GM19468 (cell line): ENCODE measurements around the gene UBA1.

Source experiments
- ATAC-seq: cut with Tn5 transposase; IDR thresholded peaks from one replicate; pipeline ENCODE4 v1.9.1; 2021; ENCODE audit warnings: mild to moderate bottlenecking, moderate library complexity, moderate number of reproducible peaks; ENCODE audit not compliant: unreplicated experiment; ENCODE audit errors: extremely low read depth

Gene UBA1

DNA sequence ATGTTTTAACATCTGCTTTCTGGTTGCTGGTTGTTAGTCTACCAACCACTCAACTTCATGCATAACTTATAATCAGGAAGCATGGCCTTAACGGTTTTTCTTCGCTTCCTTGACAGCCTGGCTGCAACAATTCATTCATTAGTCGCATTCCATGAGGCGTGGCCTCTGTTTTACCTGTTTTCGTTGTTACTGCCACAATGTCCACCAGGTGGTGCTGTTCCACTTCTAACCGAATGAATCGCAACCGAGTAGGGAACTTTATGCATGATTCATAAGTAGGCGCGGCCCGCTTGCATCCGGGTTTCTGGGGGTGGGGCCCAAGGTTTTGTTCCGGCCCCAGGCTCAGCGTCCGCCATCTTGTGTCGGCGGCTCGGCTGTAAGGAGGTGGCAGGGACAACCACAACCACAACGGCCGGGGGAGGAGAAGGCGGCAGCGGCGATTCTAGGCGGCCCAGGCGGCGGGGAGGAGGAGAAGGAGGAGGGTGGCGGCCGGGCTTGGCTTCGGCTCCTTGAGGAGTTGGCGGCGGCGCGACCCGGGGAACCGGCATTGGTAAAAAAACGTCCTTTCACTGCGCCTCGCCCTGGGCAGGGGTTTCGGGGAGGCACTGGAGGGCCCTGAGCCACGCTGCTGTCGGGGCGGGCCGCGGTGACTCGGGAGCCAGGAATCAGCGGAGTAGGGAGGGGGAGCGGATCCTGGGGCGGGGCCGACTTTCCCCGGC lies at the start of gene UBA1:
Gene UBA1 (plus strand): TSS at position 355 of the 719 bp plus-strand sequence. CDS start 4,974 bp downstream, outside the sequence.
- peak; percentile 66 for ATAC-seq

DNA sequence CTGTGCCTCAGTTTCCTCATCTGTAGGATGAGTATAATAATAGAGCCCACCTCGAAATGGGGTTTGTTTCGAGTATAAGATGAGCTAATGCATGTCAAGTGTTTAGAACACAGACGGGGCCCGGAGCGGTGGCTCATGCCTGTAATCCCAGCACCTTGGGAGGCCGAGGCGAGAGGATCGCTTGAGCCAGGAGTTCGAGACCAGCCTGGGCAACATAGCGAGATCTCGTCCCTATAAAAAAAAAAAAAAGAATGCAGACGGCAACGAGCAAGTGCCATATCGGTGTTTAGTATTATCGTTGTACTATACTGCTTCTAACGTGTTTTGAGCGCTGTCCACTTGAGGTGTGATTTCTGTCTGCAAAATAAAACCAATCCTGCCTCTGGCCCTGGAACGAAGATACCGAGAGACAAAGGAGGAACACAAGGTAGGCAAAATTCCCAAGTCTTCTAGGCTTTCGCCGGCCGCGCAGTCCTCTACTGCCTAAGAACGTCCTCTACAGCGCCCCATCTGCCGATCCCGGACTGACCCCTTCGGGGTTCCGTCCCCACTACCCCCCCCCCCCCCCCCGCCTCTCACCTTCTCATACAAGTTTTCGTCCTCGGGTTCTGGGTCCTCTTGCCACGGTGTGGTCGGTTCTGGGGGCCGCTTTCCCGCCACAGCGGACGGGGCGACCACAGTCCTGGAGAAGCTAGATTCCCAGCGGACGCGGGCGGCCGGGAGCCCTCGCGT lies 49.6 kb upstream of the UBA1 start:
- no peak for ATAC-seq

DNA sequence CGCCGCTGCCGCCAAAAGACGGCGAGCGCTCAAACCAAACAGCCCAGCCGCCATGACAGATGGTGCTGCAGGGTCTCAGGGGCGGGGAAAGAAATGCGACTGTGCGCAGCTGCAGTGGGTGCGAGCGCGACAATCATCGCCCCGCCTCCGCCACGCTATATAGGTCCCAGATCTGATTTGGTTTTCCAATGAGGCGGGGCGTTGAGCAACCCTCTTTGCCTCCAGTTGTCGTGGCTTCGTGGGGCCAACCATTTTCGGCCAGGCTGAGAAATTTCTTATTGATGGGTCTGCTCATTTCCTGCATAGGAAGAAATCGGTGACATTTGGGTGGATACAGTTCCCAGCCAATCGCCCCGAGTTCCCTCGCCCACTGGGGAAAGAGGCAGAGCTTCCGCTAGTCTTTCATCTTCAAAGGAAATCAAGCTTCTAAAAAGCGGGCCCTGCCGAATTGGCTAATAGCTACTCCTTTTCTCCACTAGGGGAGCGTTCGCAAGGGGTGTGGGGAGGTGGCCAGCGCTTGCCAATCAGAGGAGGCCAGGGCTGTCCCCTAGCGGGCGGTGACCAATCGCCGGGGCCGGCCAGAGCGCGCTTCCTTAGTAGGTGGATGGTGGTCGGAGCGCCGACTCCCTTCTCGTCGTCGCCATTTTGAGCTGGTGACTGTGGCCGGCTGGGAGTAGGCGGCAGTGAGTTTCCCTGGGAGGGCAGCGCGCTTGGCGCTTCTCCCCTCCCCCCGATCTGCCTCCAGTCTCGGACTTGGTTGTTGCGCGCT lies 48.8 kb upstream of the UBA1 start, which contains the start of the genes NDUFB11 and RBM10:
Gene NDUFB11 (minus strand): TSS at position 77 of the 769 bp plus-strand sequence. CDS start 23 bp downstream, at position 54.
Gene RBM10 (plus strand): TSS at position 596 of the 769 bp plus-strand sequence. CDS start 2,261 bp downstream, outside the sequence.
- peak; percentile 51 for ATAC-seq

DNA sequence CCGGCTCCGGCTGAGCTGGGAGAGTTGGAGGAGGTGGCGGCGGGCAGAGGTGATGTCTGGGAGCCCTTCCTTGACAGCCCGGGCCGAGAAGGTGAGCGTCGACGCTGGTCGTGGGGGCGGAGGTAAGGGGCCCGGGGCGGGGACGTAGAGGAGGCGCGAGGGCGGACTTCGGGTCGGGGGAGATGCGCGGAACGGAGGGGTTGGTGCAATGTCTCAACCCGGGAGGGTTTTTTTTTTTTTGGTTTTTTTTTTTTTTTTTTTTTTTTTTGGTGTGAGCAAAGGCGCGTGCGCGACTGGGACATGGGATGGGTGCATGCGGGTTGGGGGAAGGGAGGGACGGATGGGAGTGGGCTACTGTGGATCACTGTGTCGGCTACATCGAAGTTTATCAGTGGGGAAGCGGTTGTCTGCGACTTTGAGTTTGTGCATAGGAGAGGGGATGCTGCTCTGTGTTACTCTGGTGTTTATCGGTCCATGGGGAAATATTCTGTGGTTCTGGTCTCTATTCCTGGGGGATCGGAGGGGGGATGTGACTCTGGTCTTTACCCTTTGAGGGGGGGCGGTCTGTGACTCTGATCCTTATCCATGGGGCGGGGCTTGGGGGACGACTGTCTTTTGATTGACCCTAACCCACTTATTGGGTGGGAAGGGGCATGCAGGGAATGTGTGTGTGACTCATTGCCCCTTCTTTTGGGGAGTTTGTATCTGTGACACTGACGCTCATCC lies 48.1 kb upstream of the UBA1 start:
- ATAC-seq = no peak

DNA sequence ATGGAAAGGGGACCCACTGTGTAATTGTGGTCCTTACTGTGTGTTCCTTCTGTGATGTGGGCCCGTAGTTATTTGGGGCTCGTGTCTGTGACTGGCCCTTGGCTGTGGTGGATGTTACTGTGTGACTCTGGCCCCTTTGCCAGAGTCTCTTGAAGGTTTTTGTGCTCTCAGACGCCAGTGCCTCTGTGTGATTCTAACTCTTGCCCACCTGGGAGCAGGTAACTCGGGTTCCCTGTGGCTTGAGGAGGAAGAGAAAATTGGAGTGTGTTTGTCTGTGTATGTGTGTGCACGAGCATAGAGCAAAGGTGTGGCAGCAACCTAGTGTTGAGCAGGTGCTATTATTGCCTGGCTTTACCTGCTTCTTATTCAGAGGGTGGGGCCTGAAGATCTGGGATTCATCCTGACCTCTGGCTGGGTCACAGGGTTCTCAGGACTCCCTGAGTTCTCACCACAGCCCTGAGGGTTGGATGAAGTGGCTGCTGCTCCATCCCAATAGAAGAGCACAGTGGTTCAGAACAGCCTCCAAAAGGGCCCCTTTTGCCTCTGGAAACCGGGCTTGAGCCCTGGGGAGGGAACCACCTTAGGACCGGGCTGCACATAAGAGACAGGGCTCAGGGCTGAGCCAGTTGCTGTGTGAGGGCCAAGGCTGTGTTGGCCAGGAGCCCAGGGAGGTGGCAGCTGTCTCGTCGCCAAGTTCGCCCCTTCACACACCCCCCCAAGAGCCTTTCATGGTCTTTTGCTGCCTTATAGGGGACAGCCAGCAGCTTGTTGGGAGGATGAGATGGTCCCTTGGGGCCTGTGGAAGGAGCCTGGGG lies 47.3 kb upstream of the UBA1 start:
- ATAC-seq = no peak

DNA sequence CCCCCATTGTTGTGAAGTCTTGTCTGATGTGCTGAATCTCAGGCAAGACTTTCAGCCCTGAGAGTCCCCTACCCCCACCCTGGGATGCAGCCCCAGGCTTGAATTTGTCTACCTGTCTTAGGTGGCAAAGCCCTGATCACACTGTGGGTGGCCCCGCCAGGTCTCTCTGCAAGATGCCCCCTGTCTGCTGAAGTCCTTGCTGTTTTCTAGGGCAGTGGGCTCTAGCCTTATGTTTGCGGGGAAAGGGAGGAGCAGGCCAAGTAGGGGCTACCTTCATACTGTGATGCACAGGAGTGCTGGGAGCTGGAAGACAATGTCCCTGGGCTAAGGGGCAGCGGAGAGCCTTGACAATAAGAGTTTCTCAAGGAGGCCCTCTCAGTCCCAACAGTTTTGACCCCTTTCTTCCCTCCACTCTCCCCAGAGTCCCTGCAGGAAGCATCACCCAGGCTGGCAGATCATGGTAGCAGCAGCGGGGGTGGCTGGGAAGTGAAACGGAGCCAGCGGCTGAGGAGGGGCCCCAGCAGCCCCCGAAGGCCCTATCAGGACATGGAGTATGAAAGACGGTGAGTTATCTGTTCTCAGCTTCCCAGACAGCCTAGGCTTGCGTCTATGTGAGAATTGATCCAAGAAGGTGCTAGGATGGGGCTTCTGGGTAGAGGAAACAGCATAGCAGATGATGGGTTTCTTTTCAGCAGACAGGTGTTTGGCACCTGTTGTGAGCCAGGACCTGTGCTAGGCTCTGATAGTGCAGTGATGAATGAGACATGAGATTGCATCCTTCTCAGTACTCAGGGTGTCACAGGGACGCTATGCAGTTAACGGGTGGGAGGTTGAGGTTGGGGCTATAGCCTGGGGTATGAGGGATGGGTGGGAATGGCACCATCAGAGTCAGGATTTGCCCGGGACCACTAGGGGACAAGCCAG lies 46.4 kb upstream of the UBA1 start:
- ATAC-seq = no peak

DNA sequence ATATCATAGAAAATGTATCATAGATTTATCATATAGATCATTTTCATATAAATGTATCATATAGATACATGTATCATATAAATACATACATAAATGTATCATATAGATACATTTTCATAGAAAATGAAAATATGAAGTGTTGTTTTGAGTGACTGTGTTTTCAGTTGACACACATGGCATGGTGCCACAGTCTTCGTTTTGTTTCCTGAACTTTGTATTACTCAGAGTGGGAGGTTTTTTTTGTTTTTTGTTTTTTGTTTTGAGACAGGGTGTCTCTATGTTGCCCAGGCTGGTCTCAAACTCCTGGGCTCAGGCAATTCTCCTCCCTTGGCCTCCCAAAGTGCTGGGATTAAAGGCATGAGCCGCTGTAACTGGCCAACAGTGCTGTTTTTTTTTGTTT lies 44.7 kb upstream of the UBA1 start:
- ATAC-seq = no peak

DNA sequence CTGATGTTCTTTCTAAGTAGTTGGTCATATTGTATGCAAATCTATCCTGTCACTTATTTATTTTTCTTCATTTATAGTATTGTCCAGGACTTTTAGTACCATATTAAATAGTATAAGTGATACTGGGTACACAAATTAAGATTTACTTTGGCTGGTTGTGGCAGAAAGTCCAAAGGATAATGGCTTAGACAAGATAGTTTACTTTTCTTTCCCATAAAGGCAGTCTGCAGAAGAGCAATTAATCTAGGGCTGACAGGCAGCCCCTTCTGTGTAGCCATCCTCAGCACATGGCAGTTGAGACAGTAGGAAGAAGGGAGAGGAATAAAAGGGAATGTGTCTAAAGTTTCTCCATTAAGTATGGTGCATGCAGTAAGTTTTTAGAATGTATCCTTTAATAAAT lies 42.2 kb upstream of the UBA1 start:
- no peak for ATAC-seq

DNA sequence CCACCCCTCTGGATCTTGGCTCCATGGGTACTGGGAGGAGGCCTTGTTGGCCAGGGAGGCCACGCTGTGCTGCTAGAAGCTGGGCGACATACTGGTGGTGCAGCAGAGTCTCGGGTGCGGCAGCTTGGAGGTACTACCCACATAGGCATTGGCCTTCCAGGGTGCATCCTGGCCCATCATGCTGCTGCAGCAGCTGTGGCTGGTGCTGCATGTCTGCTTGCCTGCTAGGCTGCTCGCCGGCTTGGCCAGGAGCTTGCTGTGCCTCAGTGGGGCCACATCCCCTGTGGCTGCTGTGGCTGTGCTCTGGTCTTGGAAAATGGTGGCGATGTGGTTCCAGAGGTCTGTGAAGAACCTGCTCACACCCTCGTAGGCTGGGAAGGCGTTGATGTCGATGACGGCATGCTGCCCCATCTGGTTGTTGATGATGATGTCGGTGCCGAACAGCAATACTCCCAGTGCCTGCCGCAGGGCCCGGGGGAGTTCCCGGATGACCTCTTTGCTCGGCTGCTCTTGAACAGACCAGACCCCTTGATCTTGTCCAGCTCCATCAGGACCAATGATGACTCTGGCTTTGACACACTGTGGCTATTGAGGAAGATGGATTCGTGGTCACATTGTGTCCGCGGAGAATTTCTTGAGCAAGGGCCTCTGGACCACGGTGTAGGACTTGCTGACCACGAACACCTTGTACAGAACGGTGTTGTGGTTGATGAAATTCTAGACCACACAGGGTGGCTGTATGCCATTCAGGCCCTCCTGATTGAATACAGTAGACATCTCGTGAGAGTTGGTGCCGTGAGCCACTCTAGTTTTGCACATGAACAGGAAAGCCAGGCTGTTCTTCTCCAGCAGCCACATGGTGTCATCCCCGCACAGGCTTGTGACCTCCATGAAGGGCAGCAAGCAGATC lies 36.8 kb upstream of the UBA1 start:
- no peak for ATAC-seq

DNA sequence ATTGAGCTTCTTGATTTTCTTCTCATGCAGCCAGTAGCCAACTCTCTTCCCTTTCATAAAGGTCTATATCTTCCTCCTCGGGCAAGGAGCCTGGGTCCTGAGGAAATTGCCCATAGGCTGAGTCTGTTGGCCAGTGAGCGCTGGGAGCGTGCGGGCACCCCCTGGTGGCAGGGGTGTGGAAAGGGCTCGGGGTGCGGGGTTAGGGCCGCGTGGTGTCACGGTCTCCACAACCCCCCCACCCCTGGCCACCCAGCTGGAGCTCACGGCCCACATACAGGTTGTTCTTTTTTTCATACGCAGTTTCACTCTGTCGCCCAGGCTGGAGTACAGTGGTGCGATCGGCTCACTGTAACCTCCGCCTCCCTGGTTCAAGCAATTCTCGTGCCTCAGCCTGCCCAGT lies 35.5 kb upstream of the UBA1 start:
- ATAC-seq = no peak

DNA sequence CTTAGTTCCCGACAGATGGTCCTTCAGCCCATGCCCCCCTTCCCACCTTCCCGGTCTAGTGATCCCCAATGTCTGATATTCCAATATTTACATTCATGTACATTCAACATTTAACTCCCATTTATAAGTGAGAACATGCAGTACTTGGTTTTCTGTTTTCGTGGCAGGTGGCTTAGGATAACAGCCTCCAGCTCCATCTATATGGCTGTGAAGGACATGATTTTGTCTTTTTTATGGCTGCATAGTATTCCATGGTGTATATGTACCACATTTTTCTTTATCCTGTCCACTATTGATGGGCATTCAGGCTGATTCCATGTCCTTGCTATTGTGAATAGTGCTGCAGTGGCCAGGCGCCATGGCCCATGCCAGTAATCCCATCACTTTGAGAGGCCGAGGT lies 34.8 kb upstream of the UBA1 start:
- no peak for ATAC-seq

DNA sequence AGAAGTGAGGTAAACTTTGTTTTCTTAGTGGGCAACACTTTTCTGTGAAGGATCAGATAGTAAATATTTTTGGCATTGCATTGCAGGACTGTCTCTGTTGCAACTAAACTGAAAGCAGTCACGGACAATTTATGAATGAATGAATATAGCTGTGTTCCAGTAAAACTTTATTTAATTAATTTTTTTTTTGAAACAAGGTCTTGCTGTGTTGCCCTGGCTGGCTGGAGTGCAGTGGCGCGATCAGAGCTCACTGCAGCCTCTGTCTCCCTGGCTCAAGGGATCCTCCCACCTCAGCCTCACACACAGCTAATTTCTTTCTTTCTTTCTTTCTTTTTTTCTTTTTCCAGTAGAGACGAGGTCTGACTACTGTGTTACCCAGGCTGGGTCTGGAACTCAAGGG lies 32.8 kb upstream of the UBA1 start:
- ATAC-seq = no peak

DNA sequence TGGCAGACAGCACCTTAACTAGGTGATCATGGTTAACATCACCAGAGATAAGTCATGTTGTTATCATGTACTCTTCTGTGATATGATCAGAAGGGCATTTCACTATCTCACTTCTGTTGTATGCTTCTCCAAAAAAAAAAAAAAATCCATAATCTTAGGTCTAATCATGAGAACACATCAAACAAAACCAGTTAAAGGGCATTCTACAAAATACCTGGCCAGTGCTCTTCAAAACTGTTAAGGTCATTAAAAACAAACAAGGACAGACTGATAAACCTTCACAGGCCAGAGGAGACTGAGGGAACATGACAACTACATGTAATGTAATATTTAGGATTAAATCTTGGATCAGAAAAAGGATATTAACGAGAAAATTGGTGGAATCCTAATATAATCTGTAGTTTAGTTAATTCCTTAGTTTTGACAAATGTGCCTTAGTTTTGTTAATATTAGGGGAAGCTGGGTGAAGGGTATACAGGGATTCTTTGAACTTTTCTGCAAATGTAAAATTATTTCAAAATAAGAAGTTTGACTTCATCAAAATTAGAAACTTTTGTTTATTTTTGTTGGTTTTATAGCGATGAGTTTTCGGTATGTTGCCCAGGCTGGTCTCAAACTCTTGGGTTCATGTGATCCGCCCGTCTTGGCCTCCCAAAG lies 30.6 kb upstream of the UBA1 start:
- no peak for ATAC-seq

DNA sequence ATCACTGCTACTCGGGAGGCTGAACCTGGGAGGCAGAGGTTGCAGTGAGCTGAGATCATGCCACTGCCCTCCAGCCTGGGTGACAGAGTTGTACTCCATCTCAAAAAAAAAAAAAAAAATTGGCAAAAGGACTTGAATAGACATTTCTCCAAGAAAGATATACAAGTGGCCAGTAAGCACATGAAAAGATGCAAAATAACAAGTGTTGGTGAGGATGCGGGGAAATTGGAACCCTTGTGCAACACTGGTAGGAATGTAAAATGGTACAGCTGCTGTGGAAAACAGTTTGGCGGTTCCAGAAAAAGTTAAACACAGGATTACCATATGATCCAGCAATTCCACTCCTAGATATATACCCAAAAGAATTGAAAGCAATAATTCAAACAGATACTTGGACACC lies 29.2 kb upstream of the UBA1 start:
- ATAC-seq = no peak

DNA sequence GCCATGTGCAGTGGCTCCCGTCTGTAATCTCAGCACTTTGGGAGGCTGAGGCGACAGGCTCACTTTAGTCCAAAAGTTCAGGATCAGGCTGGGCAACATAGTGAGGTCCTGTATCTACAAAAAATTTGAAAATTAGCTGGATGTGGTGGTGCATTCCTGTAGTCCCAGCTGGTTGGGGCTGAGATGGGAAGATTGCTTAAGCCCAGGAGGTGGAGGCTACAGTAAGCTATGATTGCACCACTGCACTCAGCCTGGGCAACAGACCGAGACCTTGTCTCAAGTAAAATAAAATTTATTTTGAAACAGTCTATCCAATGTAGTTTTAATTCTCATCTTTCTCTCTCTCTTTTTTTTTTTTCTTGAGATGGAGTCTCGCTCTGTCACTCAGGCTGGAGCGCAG lies 27.5 kb upstream of the UBA1 start:
- ATAC-seq = no peak

DNA sequence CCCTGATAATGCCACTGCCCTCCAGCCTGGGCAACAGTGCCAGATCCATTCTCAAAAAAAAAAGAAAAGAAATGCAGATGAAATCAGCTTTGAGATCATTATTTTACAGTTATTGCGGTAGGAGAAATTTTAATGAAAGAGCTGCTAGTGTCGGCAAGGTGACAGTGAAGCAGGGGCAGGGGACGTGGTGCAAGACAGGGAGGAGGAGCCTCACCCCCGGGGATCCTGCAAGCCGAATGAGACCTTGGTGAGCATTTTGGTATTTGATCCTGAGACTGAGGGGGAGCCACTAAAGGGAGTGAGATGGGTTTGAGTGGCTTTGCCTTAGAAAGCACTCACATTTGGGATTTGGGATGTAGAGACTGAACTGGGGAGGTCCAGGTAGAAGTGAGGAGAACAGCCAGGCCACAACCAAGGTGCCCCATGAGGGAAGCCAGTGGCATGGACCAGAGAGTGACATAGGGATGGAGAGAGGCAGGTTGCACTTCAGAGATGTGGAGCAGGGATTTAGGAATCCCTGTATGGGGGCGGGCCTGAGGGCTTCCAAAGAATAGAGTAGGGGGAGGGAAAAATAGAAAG lies 25.0 kb upstream of the UBA1 start:
- no peak for ATAC-seq
